OCI-M2 (cell line): ENCODE results near the gene TMEM171.

ENCODE experiments used
- DNase-seq: peaks from one replicate; lab custom pipeline; 2025; ENCODE audit not compliant: unreplicated experiment; lab: John Stamatoyannopoulos, UW

Gene TMEM171

GRCh38 chr5:73151766-73152410, 31.5 kb downstream of the TMEM171 start:
- DNase-seq, result no peak

GRCh38 chr5:73152411-73153388, 32.3 kb downstream of the TMEM171 start:
- DNase-seq, result no peak

- DNase-seq, result no peak
Observed at GRCh38 chr5:73153513-73153912, 33.1 kb downstream of the TMEM171 start.

- DNase-seq, result no peak
Observed at GRCh38 chr5:73154208-73155006, 34.0 kb downstream of the TMEM171 start.

GRCh38 chr5:73155271-73156222, 35.2 kb downstream of the TMEM171 start:
- no peak for DNase-seq

GRCh38 chr5:73157414-73158303, 37.3 kb downstream of the TMEM171 start:
- DNase-seq, result no peak

- DNase-seq, result no peak
Observed at GRCh38 chr5:73158313-73158712, 37.9 kb downstream of the TMEM171 start.

GRCh38 chr5:73160239-73160671, 39.9 kb downstream of the TMEM171 start:
- DNase-seq, result no peak

GRCh38 chr5:73170522-73170921, 50.1 kb downstream of the TMEM171 start:
- no peak for DNase-seq

- DNase-seq, result no peak
Observed at GRCh38 chr5:73171495-73171894, 51.1 kb downstream of the TMEM171 start.

GRCh38 chr5:73172951-73173350, 52.6 kb downstream of the TMEM171 start, which contains the start of gene TMEM174:
TSS of gene TMEM174 (plus strand) at chr5:73173193. CDS start at chr5:73173244, 51 bp downstream.
- DNase-seq, result no peak

- no peak for DNase-seq
Observed at GRCh38 chr5:73174100-73174815, 53.9 kb downstream of the TMEM171 start.

- DNase-seq, result no peak
Observed at GRCh38 chr5:73176250-73176649, 55.9 kb downstream of the TMEM171 start.

- DNase-seq, result no peak
Observed at GRCh38 chr5:73178265-73178664, 57.9 kb downstream of the TMEM171 start.

- DNase-seq, result no peak
Observed at GRCh38 chr5:73179730-73180129, 59.4 kb downstream of the TMEM171 start.

- no peak for DNase-seq
Observed at GRCh38 chr5:73180566-73180965, 60.2 kb downstream of the TMEM171 start.
